ENCODE results near the gene PLEKHA7.

DNA sequence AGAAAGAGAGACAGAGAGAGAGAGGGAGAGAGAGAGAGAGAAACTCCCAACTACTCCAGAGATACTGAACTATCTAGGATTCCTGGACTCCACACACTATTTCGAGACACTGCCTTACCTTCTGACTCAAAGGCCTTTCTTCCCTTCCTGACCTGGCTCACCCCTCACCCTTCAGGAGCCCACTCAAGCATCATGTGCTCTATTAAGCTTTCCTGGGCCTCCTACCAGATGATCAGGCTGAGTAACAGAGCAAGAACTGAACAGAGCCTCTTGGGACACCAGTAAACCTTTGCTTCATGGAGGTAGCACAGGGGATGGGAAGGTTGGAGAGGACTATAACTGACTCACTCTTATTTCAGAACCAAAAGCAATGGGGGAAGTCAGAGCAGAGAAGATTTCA is 31.4 kb downstream of the PLEKHA7 start:
- TF ChIP-seq, protein P1, sequence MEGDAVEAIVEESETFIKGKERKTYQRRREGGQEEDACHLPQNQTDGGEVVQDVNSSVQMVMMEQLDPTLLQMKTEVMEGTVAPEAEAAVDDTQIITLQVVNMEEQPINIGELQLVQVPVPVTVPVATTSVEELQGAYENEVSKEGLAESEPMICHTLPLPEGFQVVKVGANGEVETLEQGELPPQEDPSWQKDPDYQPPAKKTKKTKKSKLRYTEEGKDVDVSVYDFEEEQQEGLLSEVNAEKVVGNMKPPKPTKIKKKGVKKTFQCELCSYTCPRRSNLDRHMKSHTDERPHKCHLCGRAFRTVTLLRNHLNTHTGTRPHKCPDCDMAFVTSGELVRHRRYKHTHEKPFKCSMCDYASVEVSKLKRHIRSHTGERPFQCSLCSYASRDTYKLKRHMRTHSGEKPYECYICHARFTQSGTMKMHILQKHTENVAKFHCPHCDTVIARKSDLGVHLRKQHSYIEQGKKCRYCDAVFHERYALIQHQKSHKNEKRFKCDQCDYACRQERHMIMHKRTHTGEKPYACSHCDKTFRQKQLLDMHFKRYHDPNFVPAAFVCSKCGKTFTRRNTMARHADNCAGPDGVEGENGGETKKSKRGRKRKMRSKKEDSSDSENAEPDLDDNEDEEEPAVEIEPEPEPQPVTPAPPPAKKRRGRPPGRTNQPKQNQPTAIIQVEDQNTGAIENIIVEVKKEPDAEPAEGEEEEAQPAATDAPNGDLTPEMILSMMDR (IDR thresholded peaks at IDR 0.05; ENCODE audit: low read depth, low read length), result no peak
- no peak for TF ChIP-seq POLR2A (IDR thresholded peaks at IDR 0.05; ENCODE audit: extremely low read depth, insufficient read length)
